BE2C (cell line): ENCODE results near the gene CDH20.

Experiments
- DNase-seq: peaks from one replicate; pipeline ENCODE4 v3.0.0-alpha.2; 2020
- H3K27me3 ChIP-seq: fragments of 250-450 bp; sonication (Bioruptor Pico); 2 replicates; pipeline ENCODE4 v1.5.1; 2020; ENCODE audit warnings: mild to moderate bottlenecking
- H3K36me3 ChIP-seq: fragments of 250-450 bp; sonication (Bioruptor Pico); 2 replicates; pipeline ENCODE4 v1.5.1; 2020; ENCODE audit warnings: mild to moderate bottlenecking
- H3K4me1 ChIP-seq: fragments of 250-450 bp; sonication (Bioruptor Pico); 2 replicates; pipeline ENCODE4 v1.5.1; 2020
- H3K4me3 ChIP-seq: 2 replicates; pipeline ENCODE4 v1.5.1; 2011; ENCODE audit warnings: low read depth, low read length
- H3K9me3 ChIP-seq: fragments of 250-450 bp; sonication (Bioruptor Pico); 2 replicates; pipeline ENCODE4 v1.5.1; 2020
- TF ChIP-seq, protein P1 (sequence below): IDR thresholded peaks from 2 replicates; pipeline ENCODE4 v1.5.1; 2012; ENCODE audit warnings: mild to moderate bottlenecking, low read depth, low read length

Gene CDH20

GRCh38 chr18:61569176-61569892, 236.1 kb downstream of the CDH20 start:
- Histone ChIP-seq H3K4me3 (no peak overlapping the region), H3K4me1 (no peaks in the 10 kb centered on the region), H3K27me3 (no peaks in the 10 kb centered on the region), H3K9me3 (no peaks in the 10 kb centered on the region), H3K36me3 (no peaks in the 10 kb centered on the region)
- TF ChIP-seq, protein P1, sequence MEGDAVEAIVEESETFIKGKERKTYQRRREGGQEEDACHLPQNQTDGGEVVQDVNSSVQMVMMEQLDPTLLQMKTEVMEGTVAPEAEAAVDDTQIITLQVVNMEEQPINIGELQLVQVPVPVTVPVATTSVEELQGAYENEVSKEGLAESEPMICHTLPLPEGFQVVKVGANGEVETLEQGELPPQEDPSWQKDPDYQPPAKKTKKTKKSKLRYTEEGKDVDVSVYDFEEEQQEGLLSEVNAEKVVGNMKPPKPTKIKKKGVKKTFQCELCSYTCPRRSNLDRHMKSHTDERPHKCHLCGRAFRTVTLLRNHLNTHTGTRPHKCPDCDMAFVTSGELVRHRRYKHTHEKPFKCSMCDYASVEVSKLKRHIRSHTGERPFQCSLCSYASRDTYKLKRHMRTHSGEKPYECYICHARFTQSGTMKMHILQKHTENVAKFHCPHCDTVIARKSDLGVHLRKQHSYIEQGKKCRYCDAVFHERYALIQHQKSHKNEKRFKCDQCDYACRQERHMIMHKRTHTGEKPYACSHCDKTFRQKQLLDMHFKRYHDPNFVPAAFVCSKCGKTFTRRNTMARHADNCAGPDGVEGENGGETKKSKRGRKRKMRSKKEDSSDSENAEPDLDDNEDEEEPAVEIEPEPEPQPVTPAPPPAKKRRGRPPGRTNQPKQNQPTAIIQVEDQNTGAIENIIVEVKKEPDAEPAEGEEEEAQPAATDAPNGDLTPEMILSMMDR: no peak
- no peak for DNase-seq

GRCh38 chr18:61570070-61570469, 236.8 kb downstream of the CDH20 start:
- Histone ChIP-seq H3K27me3 (no peaks in the 10 kb centered on the region), H3K4me1 (no peaks in the 10 kb centered on the region), H3K36me3 (no peaks in the 10 kb centered on the region), H3K4me3 (no peak overlapping the region), H3K9me3 (no peaks in the 10 kb centered on the region)
- TF ChIP-seq, protein P1: no peak
- DNase-seq: no peak

- Histone ChIP-seq H3K4me1 (no peaks in the 10 kb centered on the region), H3K27me3 (no peaks in the 10 kb centered on the region), H3K4me3 (no peak overlapping the region), H3K9me3 (no peaks in the 10 kb centered on the region), H3K36me3 (no peaks in the 10 kb centered on the region)
- TF ChIP-seq, protein P1: no peak
- no peak for DNase-seq
These were observed 238.9 kb downstream of the CDH20 start for GRCh38 chr18:61572084-61572655.

DNA sequence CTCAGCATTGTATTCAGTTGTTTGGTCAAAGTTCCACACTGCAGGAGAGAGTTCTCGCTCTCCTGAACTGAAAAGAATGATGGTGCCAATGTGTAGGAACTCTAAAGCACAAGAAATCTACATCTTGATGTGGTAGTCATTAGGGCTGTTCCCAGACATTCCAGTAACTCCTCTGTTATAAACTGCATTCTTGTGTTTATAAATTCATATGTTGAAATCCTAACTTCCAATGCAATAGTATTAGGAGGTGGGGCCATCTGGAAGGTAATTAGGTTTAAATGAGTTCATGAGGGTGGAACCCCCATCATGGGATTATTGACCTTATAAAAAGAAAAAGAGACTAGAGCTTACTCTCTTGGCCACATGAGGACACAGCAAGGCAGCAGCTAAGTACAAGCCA, 239.6 kb downstream of the CDH20 start:
- no peaks in the 10 kb centered on the region for H3K27me3 ChIP-seq
- no peak for DNase-seq

DNA sequence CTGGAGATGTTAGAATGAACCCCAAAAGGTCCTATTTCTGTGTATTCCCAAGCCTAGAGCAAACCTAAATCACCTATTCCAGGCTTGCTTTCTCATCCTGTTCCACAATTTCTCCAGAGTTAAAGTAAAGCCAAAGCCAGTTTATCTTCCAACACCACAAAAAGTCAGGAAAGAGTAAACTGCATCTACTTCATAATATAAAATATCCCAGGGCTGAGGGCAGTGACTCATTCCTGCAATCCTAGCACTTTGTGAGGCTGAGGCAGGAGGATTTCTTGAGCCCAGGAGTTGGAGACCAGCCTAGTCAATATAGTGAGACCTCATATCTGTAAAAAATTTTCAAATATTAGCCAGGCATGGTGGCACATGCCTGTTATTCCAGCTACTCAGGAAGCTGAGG, 241.4 kb downstream of the CDH20 start:
- no peak for DNase-seq
- H3K27me3 ChIP-seq: no peaks in the 10 kb centered on the region
- no peaks in the 10 kb centered on the region for H3K36me3 ChIP-seq
- TF ChIP-seq, protein P1: no peak
- H3K4me3 ChIP-seq: no peak overlapping the region
- no peaks in the 10 kb centered on the region for H3K4me1 ChIP-seq
- no peaks in the 10 kb centered on the region for H3K9me3 ChIP-seq

More for the DNA sequence above, 239.6 kb downstream of the CDH20 start:
- Histone ChIP-seq H3K4me1 (no peaks in the 10 kb centered on the region), H3K4me3 (no peak overlapping the region), H3K36me3 (no peaks in the 10 kb centered on the region), H3K9me3 (no peaks in the 10 kb centered on the region)
- TF ChIP-seq, protein P1: no peak

GRCh38 chr18:61575419-61575818, 242.2 kb downstream of the CDH20 start:
- Histone ChIP-seq H3K4me3 (no peak overlapping the region), H3K9me3 (no peaks in the 10 kb centered on the region), H3K27me3 (no peaks in the 10 kb centered on the region), H3K4me1 (no peaks in the 10 kb centered on the region), H3K36me3 (no peaks in the 10 kb centered on the region)
- no peak for DNase-seq
- TF ChIP-seq, protein P1: no peak
